Mesendoderm (in vitro differentiated cells): ENCODE data around the gene KBTBD13.

Experiments
- DNase-seq: peaks from one replicate; pipeline ENCODE4 v3.0.0; 2013
- H2AK5ac ChIP-seq: 2 replicates; pipeline ENCODE4 v1.6.1; 2013; ENCODE audit warnings: low read length, inconsistent platforms
- H2BK120ac ChIP-seq: 2 replicates; pipeline ENCODE4 v1.6.1; 2013; ENCODE audit warnings: low read depth, mild to moderate bottlenecking, low read length, moderate library complexity, mixed read lengths
- H2BK15ac ChIP-seq: replicated peaks from 2 replicates; pipeline ENCODE4 v1.6.1; 2013; ENCODE audit warnings: low read depth, mild to moderate bottlenecking, moderate library complexity
- H2BK5ac ChIP-seq: 2 replicates; pipeline ENCODE4 v1.6.1; 2013; ENCODE audit warnings: low read length, inconsistent platforms
- H3K18ac ChIP-seq: 2 replicates; pipeline ENCODE4 v1.6.1; 2013; ENCODE audit warnings: mild to moderate bottlenecking, low read length, mixed read lengths
- H3K23ac ChIP-seq: one replicate; pipeline ENCODE4 v1.6.1; 2013; ENCODE audit warnings: low read length
- H3K27ac ChIP-seq: 2 replicates; pipeline ENCODE4 v1.5.1; 2013; ENCODE audit warnings: low read depth, mild to moderate bottlenecking, inconsistent platforms, low read length, moderate library complexity
- H3K27me3 ChIP-seq: 2 replicates; pipeline ENCODE4 v1.6.1; 2013; ENCODE audit warnings: low read length, control low read depth, mild to moderate bottlenecking, inconsistent platforms; ENCODE audit not compliant: insufficient read depth, poor library complexity
- H3K36me3 ChIP-seq: 2 replicates; pipeline ENCODE4 v1.6.1; 2013; ENCODE audit warnings: low read length, inconsistent platforms; ENCODE audit not compliant: control insufficient read depth, insufficient read depth
- H3K4ac ChIP-seq: one replicate; pipeline ENCODE4 v1.6.1; 2013; ENCODE audit warnings: low read depth, mild to moderate bottlenecking, low read length, moderate library complexity
- H3K4me1 ChIP-seq: 2 replicates; pipeline ENCODE4 v1.6.1; 2013; ENCODE audit warnings: low read depth, low read length, inconsistent platforms; ENCODE audit not compliant: control insufficient read depth
- H3K4me2 ChIP-seq: 2 replicates; pipeline ENCODE4 v1.6.1; 2013; ENCODE audit warnings: low read length
- H3K4me3 ChIP-seq: 2 replicates; pipeline ENCODE4 v1.5.1; 2013; ENCODE audit warnings: mild to moderate bottlenecking, low read length
- H3K56ac ChIP-seq: one replicate; pipeline ENCODE4 v1.6.1; 2013; ENCODE audit warnings: low read length
- H3K79me1 ChIP-seq: 2 replicates; pipeline ENCODE4 v1.6.1; 2013; ENCODE audit warnings: low read length, inconsistent platforms
- H3K79me2 ChIP-seq: 2 replicates; pipeline ENCODE4 v1.6.1; 2013; ENCODE audit warnings: mild to moderate bottlenecking, low read length; ENCODE audit not compliant: control insufficient read depth, insufficient read depth
- H3K9ac ChIP-seq: 2 replicates; pipeline ENCODE4 v1.6.1; 2013; ENCODE audit warnings: low read length, inconsistent platforms
- H4K5ac ChIP-seq: one replicate; pipeline ENCODE4 v1.6.1; 2013; ENCODE audit warnings: low read length
- H4K8ac ChIP-seq: one replicate; pipeline ENCODE4 v1.6.1; 2013; ENCODE audit warnings: low read depth, mild to moderate bottlenecking, control low read depth, low read length, moderate library complexity
- WGBS: extraction: QIAGEN DNeasy Blood & Tissue Kit; methylation state at CpG from one replicate; pipeline ENCODE4 v1.1.7; 2013; ENCODE audit warnings: low lambda C conversion rate, missing lambda C conversion rate; ENCODE audit not compliant: insufficient coverage; ENCODE audit errors: extremely low coverage; 5-methylcytosine and 5-hydroxymethylcytosine counted together

Gene KBTBD13

DNA sequence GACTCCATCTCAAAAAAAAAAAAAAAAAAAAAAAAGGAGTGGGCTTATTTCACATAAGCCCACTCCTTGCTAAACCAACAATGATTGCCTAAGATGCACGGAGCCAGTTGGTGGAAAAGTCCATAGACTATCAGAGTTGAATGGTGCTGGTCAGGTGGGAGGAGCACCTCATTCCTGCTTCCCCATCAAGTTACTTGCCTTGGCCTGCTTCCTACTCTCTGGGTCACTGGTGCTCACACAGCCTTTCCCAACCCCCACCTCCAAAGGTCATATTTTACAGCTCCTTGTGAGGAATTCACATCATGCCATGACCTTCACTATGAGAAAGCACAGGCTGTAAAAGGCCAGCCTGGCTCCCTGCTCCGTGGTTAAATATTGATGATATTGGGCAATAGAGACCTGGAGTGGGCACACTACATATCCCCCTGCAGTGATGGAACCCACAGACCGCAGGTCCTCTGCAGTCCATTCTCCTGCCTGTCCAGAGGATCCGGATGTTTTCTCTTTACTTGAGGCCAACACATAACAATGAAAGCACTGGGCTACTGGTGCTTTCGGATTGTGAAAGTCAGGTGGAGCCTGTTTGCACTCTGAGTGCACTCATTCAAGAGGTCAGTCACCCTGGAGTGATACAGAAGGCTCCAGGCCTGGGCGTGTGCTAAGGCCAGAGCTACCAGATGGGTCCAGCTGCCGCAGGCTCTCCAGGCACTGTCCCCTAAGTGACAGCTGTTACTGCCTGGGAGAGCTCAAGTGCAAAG lies 31.6 kb upstream of the KBTBD13 start, which contains the start of gene SLC51B:
SLC51B (plus strand) TSS at position 664 of the 758 bp plus-strand sequence. CDS start 4,618 bp downstream, outside the sequence.
- peaks cover 2% of the 10 kb centered on the region for H3K4me1 ChIP-seq
- H3K56ac ChIP-seq, result no peak within 1 kb of the TSS
- no peak for DNase-seq
- no peak within 1 kb of the TSS for H3K27ac ChIP-seq
- H3K36me3 ChIP-seq, result no peaks in the 10 kb centered on the region
- no peak within 1 kb of the TSS for H3K4ac ChIP-seq
- no peak within 1 kb of the TSS for H2AK5ac ChIP-seq
- no peak within 1 kb of the TSS for H2BK15ac ChIP-seq
- H3K27me3 ChIP-seq, result no peaks in the 10 kb centered on the region
- no peak within 1 kb of the TSS for H4K5ac ChIP-seq
- no peak within 1 kb of the TSS for H3K4me3 ChIP-seq
- H3K79me1 ChIP-seq, result no peaks in the 10 kb centered on the region
- no peak within 1 kb of the TSS for H2BK120ac ChIP-seq
- H4K8ac ChIP-seq, result no peak within 1 kb of the TSS
- H2BK5ac ChIP-seq, result no peak within 1 kb of the TSS
- no peak within 1 kb of the TSS for H3K9ac ChIP-seq
- no peak within 1 kb of the TSS for H3K23ac ChIP-seq
- no peak within 1 kb of the TSS for H3K4me2 ChIP-seq
- no CpG with 5 or more reads among the region's 7 CpGs for WGBS
- no peak within 1 kb of the TSS for H3K18ac ChIP-seq
- H3K79me2 ChIP-seq, result no peaks in the 10 kb centered on the region

GRCh38 chr15:65048241-65048640 lies 28.3 kb upstream of the KBTBD13 start:
- Histone ChIP-seq H4K8ac (no peak overlapping the region), H3K79me2 (no peaks in the 10 kb centered on the region), H3K9ac (no peak overlapping the region), H4K5ac (no peak overlapping the region), H3K79me1 (no peaks in the 10 kb centered on the region), H3K4me2 (no peak overlapping the region), H3K4ac (no peak overlapping the region), H2BK5ac (no peak overlapping the region), H2BK15ac (no peak overlapping the region), H2BK120ac (no peak overlapping the region), H3K18ac (no peak overlapping the region), H3K4me1 (peaks cover 2% of the 10 kb centered on the region), H3K4me3 (no peak overlapping the region), H2AK5ac (no peak overlapping the region), H3K36me3 (no peaks in the 10 kb centered on the region), H3K23ac (no peak overlapping the region), H3K27ac (no peak overlapping the region), H3K27me3 (no peaks in the 10 kb centered on the region), H3K56ac (no peak overlapping the region)
- no CpG with 5 or more reads among the region's 2 CpGs for WGBS
- no peak for DNase-seq

- H3K4me3 ChIP-seq, result no peak overlapping the region
- H3K27me3 ChIP-seq, result no peaks in the 10 kb centered on the region
- H3K36me3 ChIP-seq, result no peaks in the 10 kb centered on the region
- DNase-seq, result peak; percentile 97
- peak overlapping the region; percentile 93 for H3K4me2 ChIP-seq
- no peak overlapping the region for H3K18ac ChIP-seq
- no peak overlapping the region for H2AK5ac ChIP-seq
- no peak overlapping the region for H2BK15ac ChIP-seq
- H3K56ac ChIP-seq, result no peak overlapping the region
- no CpG with 5 or more reads among the region's 19 CpGs for WGBS
- no peak overlapping the region for H4K8ac ChIP-seq
- peaks cover 2% of the 10 kb centered on the region for H3K4me1 ChIP-seq
- H3K9ac ChIP-seq, result no peak overlapping the region
- no peak overlapping the region for H4K5ac ChIP-seq
- H2BK120ac ChIP-seq, result no peak overlapping the region
- H3K79me2 ChIP-seq, result no peaks in the 10 kb centered on the region
- no peak overlapping the region for H2BK5ac ChIP-seq
- no peak overlapping the region for H3K4ac ChIP-seq
- no peaks in the 10 kb centered on the region for H3K79me1 ChIP-seq
- H3K23ac ChIP-seq, result no peak overlapping the region
- H3K27ac ChIP-seq, result no peak overlapping the region
Observed at GRCh38 chr15:65049418-65049840, 27.1 kb upstream of the KBTBD13 start.

GRCh38 chr15:65050270-65050669 lies 26.3 kb upstream of the KBTBD13 start:
- H3K18ac ChIP-seq, result no peak overlapping the region
- no peak overlapping the region for H3K56ac ChIP-seq
- H3K9ac ChIP-seq, result no peak overlapping the region
- H3K79me2 ChIP-seq, result no peaks in the 10 kb centered on the region
- no peak overlapping the region for H3K4ac ChIP-seq
- peaks cover 3% of the 10 kb centered on the region for H3K36me3 ChIP-seq
- H2AK5ac ChIP-seq, result no peak overlapping the region
- WGBS, result 100% methylated on average over 2 of the region's 4 CpGs
- H2BK120ac ChIP-seq, result no peak overlapping the region
- H3K27me3 ChIP-seq, result no peaks in the 10 kb centered on the region
- H4K5ac ChIP-seq, result no peak overlapping the region
- no peak overlapping the region for H4K8ac ChIP-seq
- H3K4me1 ChIP-seq, result peaks cover 2% of the 10 kb centered on the region
- H2BK15ac ChIP-seq, result no peak overlapping the region
- H3K27ac ChIP-seq, result no peak overlapping the region
- no peak overlapping the region for H3K4me2 ChIP-seq
- DNase-seq, result no peak
- H3K4me3 ChIP-seq, result no peak overlapping the region
- H3K79me1 ChIP-seq, result no peaks in the 10 kb centered on the region
- H2BK5ac ChIP-seq, result no peak overlapping the region
- H3K23ac ChIP-seq, result no peak overlapping the region

DNA sequence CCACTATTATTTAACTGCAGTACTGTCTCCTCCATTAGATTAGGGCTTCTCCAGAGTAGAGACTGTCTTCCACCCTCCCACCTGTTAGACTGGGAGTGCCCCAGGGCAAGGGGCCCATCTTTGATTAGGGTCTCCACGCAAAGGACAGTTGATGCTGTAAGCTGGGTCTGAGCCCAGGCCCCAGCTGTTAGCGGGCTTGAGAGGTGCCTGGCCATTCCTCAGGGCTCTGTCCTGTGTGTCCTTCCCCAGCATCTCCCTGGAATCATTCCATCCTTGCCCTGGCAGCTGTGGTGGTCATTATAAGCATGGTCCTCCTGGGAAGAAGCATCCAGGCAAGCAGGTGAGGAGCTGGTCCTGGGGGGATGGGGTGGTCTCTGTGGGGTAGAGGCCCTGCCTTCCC lies 25.3 kb upstream of the KBTBD13 start:
- Histone ChIP-seq H3K79me2 (no peaks in the 10 kb centered on the region), H2BK15ac (no peak overlapping the region), H3K27me3 (no peaks in the 10 kb centered on the region), H3K4me1 (peaks cover 2% of the 10 kb centered on the region), H3K56ac (no peak overlapping the region), H3K18ac (no peak overlapping the region), H4K8ac (no peak overlapping the region), H3K4me2 (no peak overlapping the region), H3K27ac (no peak overlapping the region), H3K9ac (no peak overlapping the region), H2BK5ac (no peak overlapping the region), H3K36me3 (peaks cover 7% of the 10 kb centered on the region), H3K4ac (no peak overlapping the region), H2BK120ac (no peak overlapping the region), H3K23ac (no peak overlapping the region), H4K5ac (no peak overlapping the region), H3K79me1 (no peaks in the 10 kb centered on the region), H2AK5ac (no peak overlapping the region), H3K4me3 (no peak overlapping the region)
- DNase-seq, result no peak
- no CpG with 5 or more reads among the region's 2 CpGs for WGBS

- DNase-seq, result no peak
- H4K5ac ChIP-seq, result no peak overlapping the region
- H3K27ac ChIP-seq, result no peak overlapping the region
- no CpG with 5 or more reads among the region's 2 CpGs for WGBS
- H4K8ac ChIP-seq, result no peak overlapping the region
- no peak overlapping the region for H3K18ac ChIP-seq
- H3K27me3 ChIP-seq, result no peaks in the 10 kb centered on the region
- no peaks in the 10 kb centered on the region for H3K79me1 ChIP-seq
- H3K9ac ChIP-seq, result no peak overlapping the region
- H3K4me2 ChIP-seq, result no peak overlapping the region
- no peak overlapping the region for H2BK5ac ChIP-seq
- no peak overlapping the region for H3K23ac ChIP-seq
- H2BK120ac ChIP-seq, result no peak overlapping the region
- no peak overlapping the region for H2AK5ac ChIP-seq
- peaks cover 7% of the 10 kb centered on the region for H3K36me3 ChIP-seq
- no peak overlapping the region for H2BK15ac ChIP-seq
- no peak overlapping the region for H3K56ac ChIP-seq
- no peaks in the 10 kb centered on the region for H3K79me2 ChIP-seq
- no peak overlapping the region for H3K4me3 ChIP-seq
- H3K4ac ChIP-seq, result no peak overlapping the region
- H3K4me1 ChIP-seq, result peaks cover 2% of the 10 kb centered on the region
Observed at GRCh38 chr15:65052956-65053355, 23.6 kb upstream of the KBTBD13 start.
